Epithelial cell of proximal tubule (primary cell): ENCODE data around the gene ARL8B. TPM values are rescaled to one million over a fixed set of nuclear protein-coding genes. Genes with fewer than 3 reads are reported as not detected.

ENCODE experiments used
- total RNA-seq: library from RNA; depleted of rRNA; stranded (reverse); fragments of >200 nt; gene quantifications from 2 replicates; pipeline ENCODE4 v1.2.3, GENCODE V29; 2015

ARL8B gene
- total RNA-seq, 1 donor from 2014 or later, result 31.1 TPM

Other genes with a start within 250 kb of the ARL8B start
- gene BHLHE40, start 142.9 kb upstream of the ARL8B start, total RNA-seq, result 47.2 and 96.3 TPM in 2 replicates
- 27.1 and 50.6 TPM in 2 replicates for gene EDEM1, start 65.4 kb downstream of the ARL8B start, total RNA-seq